Bronchial epithelial cell (primary cell): ENCODE results near the gene ITGB2. TPM values are rescaled to one million over a fixed set of nuclear protein-coding genes. Genes with fewer than 3 reads are reported as not detected.
"Not testable (repeated sequence)": the region's sequence is repeated elsewhere in the genome, so short reads cannot be mapped to it uniquely, and the experiment has no call there.

Experiments used
- DNase-seq: peaks from one replicate; pipeline ENCODE4 v3.0.0-alpha.2; 2010; ENCODE audit warnings: low read depth
- FAIRE-seq: peaks from 2 replicates; lab custom pipeline; 2011; peaks lifted over from hg19 to GRCh38; lab: Jason Lieb, UNC
- H3K27me3 ChIP-seq: 2 replicates; pipeline ENCODE4 v1.5.1; 2011; ENCODE audit warnings: low read length; ENCODE audit not compliant: control insufficient read depth, insufficient read depth
- H3K36me3 ChIP-seq: 2 replicates; pipeline ENCODE4 v1.5.1; 2011; ENCODE audit warnings: low read length; ENCODE audit not compliant: control insufficient read depth, insufficient read depth
- H3K4me3 ChIP-seq: 2 replicates; pipeline ENCODE4 v1.5.1; 2011; ENCODE audit warnings: mild to moderate bottlenecking, low read depth, low read length, control low read depth
- total RNA-seq: library from RNA; depleted of rRNA; stranded (reverse); fragments of >200 nt; gene quantifications from 2 replicates; pipeline ENCODE4 v1.2.1, GENCODE V29; 2014
- TF ChIP-seq, protein P1 (sequence below): IDR thresholded peaks from 2 replicates; pipeline ENCODE4 v1.5.1; 2011; ENCODE audit warnings: mild to moderate bottlenecking, moderate library complexity, low read length, control low read depth, inconsistent platforms; ENCODE audit not compliant: insufficient read depth, severe bottlenecking

The ITGB2 gene
- total RNA-seq, 1 donor from 2014 or later: 1.1 TPM

DNA sequence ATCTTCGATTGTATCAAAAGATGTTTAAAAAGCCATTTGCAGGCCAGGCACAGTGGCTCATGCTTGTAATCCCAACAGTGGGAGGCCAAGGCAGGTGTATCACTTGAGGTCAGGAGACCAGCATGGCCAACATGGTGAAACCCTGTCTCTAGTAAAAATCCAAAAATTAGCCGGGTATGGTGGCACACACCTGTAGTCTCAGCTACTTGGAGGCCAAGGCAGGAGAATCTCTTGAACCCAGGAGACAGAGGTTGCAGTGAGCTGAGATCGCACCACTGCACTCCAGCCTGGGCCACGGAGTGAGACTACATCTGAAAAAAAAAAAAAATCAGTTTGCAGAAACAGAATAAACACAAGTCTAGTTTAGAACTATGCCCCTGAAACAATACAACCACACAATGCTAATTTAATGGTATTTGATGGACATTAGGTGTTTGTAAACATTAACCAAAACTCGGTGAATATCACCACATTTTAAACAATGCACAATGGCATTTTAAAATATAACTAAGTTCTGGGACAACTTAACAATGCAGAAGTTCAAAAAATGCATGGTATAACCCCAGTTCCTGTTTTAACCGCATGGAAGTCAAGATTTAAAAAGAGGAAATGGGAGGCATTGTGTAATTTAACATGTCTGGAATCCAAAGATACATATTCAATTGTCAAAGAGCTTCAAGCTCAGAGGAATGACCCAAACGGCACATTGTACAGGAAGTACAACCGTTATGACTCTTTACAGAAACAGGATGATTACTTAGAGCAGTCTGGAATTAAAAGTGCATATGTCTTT lies 40.1 kb downstream of the ITGB2 start:
- FAIRE-seq (no peak), DNase-seq (peak; percentile 29)
- Histone ChIP-seq H3K36me3 (no peaks in the 10 kb centered on the region), H3K27me3 (no peaks in the 10 kb centered on the region), H3K4me3 (no peak overlapping the region)
- TF ChIP-seq, protein P1, sequence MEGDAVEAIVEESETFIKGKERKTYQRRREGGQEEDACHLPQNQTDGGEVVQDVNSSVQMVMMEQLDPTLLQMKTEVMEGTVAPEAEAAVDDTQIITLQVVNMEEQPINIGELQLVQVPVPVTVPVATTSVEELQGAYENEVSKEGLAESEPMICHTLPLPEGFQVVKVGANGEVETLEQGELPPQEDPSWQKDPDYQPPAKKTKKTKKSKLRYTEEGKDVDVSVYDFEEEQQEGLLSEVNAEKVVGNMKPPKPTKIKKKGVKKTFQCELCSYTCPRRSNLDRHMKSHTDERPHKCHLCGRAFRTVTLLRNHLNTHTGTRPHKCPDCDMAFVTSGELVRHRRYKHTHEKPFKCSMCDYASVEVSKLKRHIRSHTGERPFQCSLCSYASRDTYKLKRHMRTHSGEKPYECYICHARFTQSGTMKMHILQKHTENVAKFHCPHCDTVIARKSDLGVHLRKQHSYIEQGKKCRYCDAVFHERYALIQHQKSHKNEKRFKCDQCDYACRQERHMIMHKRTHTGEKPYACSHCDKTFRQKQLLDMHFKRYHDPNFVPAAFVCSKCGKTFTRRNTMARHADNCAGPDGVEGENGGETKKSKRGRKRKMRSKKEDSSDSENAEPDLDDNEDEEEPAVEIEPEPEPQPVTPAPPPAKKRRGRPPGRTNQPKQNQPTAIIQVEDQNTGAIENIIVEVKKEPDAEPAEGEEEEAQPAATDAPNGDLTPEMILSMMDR: no peak

DNA sequence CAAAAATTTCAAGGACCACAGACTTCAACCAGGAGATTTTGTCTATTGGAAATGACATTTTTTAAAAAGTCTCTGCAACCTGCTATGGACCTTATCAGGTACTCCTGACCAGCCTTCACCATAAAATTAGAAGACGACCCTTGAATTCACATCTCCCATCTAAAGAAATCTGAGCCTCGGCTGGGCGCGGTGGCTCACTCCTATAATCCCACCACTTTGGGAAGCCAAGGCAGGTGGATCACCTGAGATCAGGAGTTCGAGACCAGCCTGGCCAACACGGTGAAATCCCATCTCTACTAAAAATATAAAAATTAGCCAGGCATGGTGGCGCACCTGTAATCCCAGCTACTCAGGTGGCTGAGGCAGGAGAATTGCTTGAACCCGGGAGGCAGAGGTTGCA lies 41.5 kb downstream of the ITGB2 start:
- not testable (repeated sequence) for H3K36me3 ChIP-seq, H3K4me3 ChIP-seq, H3K27me3 ChIP-seq, FAIRE-seq, DNase-seq

GRCh38 chr21:44878053-44878982 lies 42.4 kb downstream of the ITGB2 start:
- DNase-seq (peak; percentile 75), FAIRE-seq (no peak)
- Histone ChIP-seq H3K4me3 (no peak overlapping the region), H3K36me3 (no peaks in the 10 kb centered on the region), H3K27me3 (no peaks in the 10 kb centered on the region)
- TF ChIP-seq, protein P1: no peak

DNA sequence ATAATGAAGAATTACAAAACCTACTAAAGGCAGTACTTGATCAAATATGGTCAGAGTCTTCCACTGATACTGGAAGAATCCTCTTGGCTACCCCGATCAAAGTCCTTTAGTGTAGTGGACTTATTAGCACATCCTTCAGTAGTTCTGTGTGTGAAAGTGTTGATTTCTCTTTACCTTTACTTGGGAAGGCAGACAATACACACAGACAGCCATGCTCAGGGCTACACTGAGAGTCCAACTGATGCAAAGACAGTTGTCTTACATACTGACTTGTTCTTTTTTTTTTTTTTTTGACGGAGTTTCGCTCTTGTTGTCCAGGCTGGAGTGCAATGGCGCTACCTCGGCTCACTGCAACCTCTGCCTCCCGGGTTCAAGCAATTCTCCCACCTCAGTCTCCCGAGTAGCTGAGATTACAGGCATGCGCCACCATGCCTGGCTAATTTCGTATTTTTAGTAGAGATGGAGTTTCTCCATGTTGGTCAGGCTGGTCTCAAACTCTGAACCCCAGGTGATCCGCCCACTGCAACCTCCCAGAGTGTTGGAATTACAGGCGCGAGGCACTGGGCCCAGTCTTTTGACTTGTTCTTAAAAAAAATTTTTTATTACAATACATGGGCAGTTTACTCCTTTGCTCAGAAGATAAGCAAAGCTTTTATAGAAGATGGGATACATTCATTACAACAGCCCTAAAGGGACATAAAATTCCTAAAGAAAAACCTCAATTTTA lies 43.7 kb downstream of the ITGB2 start:
- Histone ChIP-seq H3K4me3 (no peak overlapping the region), H3K27me3 (no peaks in the 10 kb centered on the region), H3K36me3 (no peaks in the 10 kb centered on the region)
- FAIRE-seq: no peak
- TF ChIP-seq, protein P1: no peak
- no peak for DNase-seq

- Histone ChIP-seq H3K36me3 (no peaks in the 10 kb centered on the region), H3K4me3 (peak overlapping the region; percentile 72), H3K27me3 (no peaks in the 10 kb centered on the region)
- peak; percentile 63 for DNase-seq
- TF ChIP-seq, protein P1: no peak
- FAIRE-seq: no peak
These were observed 45.4 kb downstream of the ITGB2 start for GRCh38 chr21:44875316-44875700.
